Astrocyte (in vitro differentiated cells and primary cell): ENCODE results near the gene SLC16A3. TPM values are rescaled to one million over a fixed set of nuclear protein-coding genes. Genes with fewer than 3 reads are reported as not detected.

Experiments used
- DNase-seq: peaks from one replicate; pipeline ENCODE4 v3.0.0-alpha.2; 2010; ENCODE audit warnings: low read depth
- FAIRE-seq: peaks from 2 replicates; lab custom pipeline; 2011; peaks lifted over from hg19 to GRCh38; lab: Jason Lieb, UNC
- H2AFZ ChIP-seq: 2 replicates; pipeline ENCODE4 v1.6.0; 2012; ENCODE audit warnings: low read depth, low read length, inconsistent platforms
- H3K27ac ChIP-seq: 2 replicates; pipeline ENCODE4 v1.5.1; 2011; ENCODE audit warnings: low read depth, low read length, inconsistent platforms
- H3K27me3 ChIP-seq: 2 replicates; pipeline ENCODE4 v1.6.0; 2011; ENCODE audit warnings: low read length, inconsistent platforms; ENCODE audit not compliant: insufficient read depth
- H3K36me3 ChIP-seq: 2 replicates; pipeline ENCODE4 v1.5.1; 2011; ENCODE audit warnings: low read length, inconsistent platforms; ENCODE audit not compliant: insufficient read depth
- H3K4me1 ChIP-seq: 2 replicates; pipeline ENCODE4 v1.5.1; 2011; ENCODE audit warnings: low read length, inconsistent platforms; ENCODE audit not compliant: insufficient read depth
- H3K4me2 ChIP-seq: 2 replicates; pipeline ENCODE4 v1.6.0; 2012; ENCODE audit warnings: low read length, inconsistent platforms
- H3K4me3 ChIP-seq: 2 replicates; pipeline ENCODE4 v1.5.1; 2011; ENCODE audit warnings: low read depth, mild to moderate bottlenecking, low read length, inconsistent platforms; ENCODE audit not compliant: insufficient read depth
- H3K79me2 ChIP-seq: 2 replicates; pipeline ENCODE4 v1.6.0; 2012; ENCODE audit warnings: mild to moderate bottlenecking, low read length, inconsistent platforms; ENCODE audit not compliant: insufficient read depth
- H3K9ac ChIP-seq: 2 replicates; pipeline ENCODE4 v1.6.0; 2012; ENCODE audit warnings: mild to moderate bottlenecking, low read length, inconsistent platforms
- H3K9me3 ChIP-seq: 2 replicates; pipeline ENCODE4 v1.5.1; 2012; ENCODE audit warnings: low read depth, mild to moderate bottlenecking, low read length, inconsistent platforms; ENCODE audit not compliant: insufficient read depth
- H4K20me1 ChIP-seq: 2 replicates; pipeline ENCODE4 v1.6.0; 2012; ENCODE audit warnings: low read length, inconsistent platforms; ENCODE audit not compliant: insufficient read depth
- H3K27ac Mint-ChIP-seq: one replicate; pipeline ENCODE4 v1.8.0; 2021; ENCODE audit warnings: mild to moderate bottlenecking, mixed read lengths; ENCODE audit not compliant: unreplicated experiment
- H3K27me3 Mint-ChIP-seq: one replicate; pipeline ENCODE4 v1.8.0; 2021; ENCODE audit warnings: low read depth, mixed read lengths; ENCODE audit not compliant: unreplicated experiment
- H3K36me3 Mint-ChIP-seq: one replicate; pipeline ENCODE4 v1.8.0; 2021; ENCODE audit warnings: low read depth, mixed read lengths; ENCODE audit not compliant: unreplicated experiment
- H3K4me1 Mint-ChIP-seq: one replicate; pipeline ENCODE4 v1.8.0; 2021; ENCODE audit warnings: low read depth, mixed read lengths; ENCODE audit not compliant: unreplicated experiment
- H3K4me3 Mint-ChIP-seq: one replicate; pipeline ENCODE4 v1.8.0; 2021; ENCODE audit warnings: mild to moderate bottlenecking, moderate library complexity, mixed read lengths; ENCODE audit not compliant: unreplicated experiment
- H3K9me3 Mint-ChIP-seq: one replicate; pipeline ENCODE4 v1.8.0; 2021; ENCODE audit warnings: mild to moderate bottlenecking, mixed read lengths; ENCODE audit not compliant: unreplicated experiment
- EZH2 ChIP-seq: IDR thresholded peaks from 2 replicates; pipeline ENCODE4 v1.6.1; 2012; ENCODE audit warnings: mild to moderate bottlenecking, low read length, inconsistent platforms; ENCODE audit not compliant: insufficient read depth
- total RNA-seq: library from RNA; stranded (reverse); gene quantifications from 2 replicates; pipeline ENCODE4 v1.2.1, GENCODE V29; 2021
- TF ChIP-seq, protein P1 (sequence below): IDR thresholded peaks from 2 replicates; pipeline ENCODE4 v1.5.1; 2011; ENCODE audit warnings: low read depth, mild to moderate bottlenecking, inconsistent platforms, low read length, moderate library complexity; ENCODE audit not compliant: insufficient read depth

SLC16A3 gene
- total RNA-seq, 1 donor from 2014 or later, result 292 TPM

DNA sequence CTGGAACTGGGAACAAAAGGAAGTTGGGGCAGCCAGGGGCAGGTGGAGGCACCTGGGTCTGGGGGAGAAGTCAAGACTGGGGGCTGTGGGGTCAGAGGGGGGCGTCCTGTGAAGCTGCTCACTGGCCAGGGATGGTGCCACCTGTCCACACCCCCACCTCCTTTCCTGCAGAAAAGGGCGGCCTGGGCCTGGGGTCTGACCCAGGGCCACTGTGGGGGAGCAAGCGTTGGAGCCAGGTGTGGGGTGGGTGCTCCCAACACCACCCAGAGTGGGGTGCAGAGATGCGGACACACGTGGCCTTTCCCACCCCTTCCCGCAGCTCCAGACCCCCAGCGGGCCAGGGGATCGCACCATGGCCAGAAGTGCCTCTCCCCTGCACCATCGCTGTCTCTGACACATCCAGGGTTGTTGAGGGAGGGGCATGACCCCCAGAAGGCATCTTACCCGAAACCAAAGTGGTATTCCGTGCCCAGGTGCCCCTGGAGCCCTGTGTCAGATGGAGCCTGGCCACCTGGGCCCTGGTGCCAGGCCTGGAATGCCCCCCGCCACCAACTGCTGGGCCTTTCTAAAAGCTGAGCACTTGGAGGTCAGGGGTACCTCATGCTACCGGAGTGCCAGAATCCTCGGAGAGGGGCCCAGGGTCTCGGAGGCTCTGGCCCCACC, 2.6 kb upstream of the SLC16A3 start:
- TF ChIP-seq EZH2, result no peak
- Histone ChIP-seq H3K36me3 (no peaks in the 10 kb centered on the region), H3K9ac (no peak overlapping the region), H3K79me2 (peaks cover 23% of the 10 kb centered on the region), H3K4me1 (peaks cover 16% of the 10 kb centered on the region), H4K20me1 (peaks cover 13% of the 10 kb centered on the region), H3K4me3 (no peak overlapping the region), H3K4me2 (no peak overlapping the region), H3K27ac (no peak overlapping the region), H3K9me3 (no peaks in the 10 kb centered on the region), H2AFZ (no peak overlapping the region), H3K27me3 (no peaks in the 10 kb centered on the region)
- DNase-seq, result no peak
- FAIRE-seq, result no peak
- Mint-ChIP-seq H3K4me3 (no peak overlapping the region), H3K4me1 (no peaks in the 10 kb centered on the region), H3K27ac (no peak overlapping the region), H3K36me3 (no peaks in the 10 kb centered on the region), H3K9me3 (no peaks in the 10 kb centered on the region), H3K27me3 (no peaks in the 10 kb centered on the region)

DNA sequence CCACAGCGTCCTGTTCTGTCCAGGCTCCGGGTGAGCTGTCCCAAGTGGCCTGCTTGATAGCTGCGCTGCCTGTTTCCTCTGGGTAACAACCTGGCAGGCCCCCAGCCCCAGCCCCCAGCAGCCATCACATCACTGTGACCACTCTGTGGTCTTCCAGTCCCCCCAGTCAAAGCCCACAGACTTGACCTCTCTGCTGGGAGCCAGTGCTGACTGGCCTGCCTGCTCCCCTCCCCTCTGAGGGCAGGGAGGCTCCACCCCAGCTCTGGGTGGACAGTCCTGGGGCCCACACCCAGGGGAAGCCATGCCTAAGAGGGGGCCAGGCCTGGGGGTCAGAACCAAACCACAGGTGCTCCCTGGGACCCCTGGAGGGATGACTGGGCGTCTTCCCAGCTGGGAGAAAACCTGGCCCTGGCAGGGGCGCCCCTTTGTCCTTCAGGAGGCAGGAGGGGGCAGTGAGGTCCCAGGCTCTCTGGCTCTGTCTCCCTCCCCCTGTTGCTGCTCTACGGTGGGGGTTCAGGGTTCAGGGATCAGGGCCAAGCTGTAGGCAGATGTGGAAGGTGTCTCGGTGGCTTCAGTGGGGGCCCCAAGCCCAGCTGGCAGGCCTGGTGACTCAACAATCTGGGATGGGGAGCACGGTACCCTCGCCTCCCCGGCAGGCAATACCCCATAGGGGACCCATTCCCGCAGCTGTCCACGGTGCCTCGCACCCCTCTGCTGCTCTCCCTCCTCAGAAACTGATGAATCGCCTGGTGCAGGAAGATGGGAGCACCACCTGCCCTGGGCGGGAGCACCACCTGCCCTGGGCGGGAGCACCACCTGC, 1.8 kb upstream of the SLC16A3 start:
- no peaks in the 10 kb centered on the region for H3K27me3 Mint-ChIP-seq

DNA sequence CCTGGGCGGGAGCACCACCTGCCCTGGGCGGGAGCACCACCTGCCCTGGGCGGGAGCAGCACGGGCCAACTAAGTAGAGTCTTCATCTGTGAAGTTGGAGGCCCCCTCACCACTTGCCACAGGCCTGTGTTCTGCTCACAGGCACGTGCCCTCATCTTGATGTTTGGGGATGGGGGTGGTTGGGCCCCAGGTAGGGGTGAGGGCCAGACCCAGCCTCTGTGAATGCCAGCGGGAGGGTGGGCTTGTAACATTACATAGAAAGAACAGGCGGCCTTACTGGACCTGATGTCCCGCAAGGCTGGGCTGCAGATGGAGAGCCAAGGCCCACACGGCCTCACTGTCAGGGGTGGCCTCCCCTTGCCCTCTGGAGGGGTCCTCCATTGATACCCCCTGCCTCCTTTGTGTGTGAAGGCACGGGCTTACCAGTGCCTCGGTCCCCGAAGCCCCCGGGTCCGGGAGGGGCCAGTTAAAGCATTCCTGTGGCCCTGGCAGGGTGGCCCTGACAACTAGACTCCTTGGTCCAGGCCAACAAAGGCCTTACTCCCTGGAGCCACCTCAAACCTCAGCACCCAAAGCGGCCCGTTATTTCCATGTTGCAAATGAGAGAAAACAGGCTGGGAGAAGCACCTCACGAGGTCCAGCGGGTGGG, 1.1 kb upstream of the SLC16A3 start:
- H3K36me3 Mint-ChIP-seq, result no peaks in the 10 kb centered on the region
- DNase-seq (no peak), FAIRE-seq (no peak)
- H2AFZ ChIP-seq, result peak overlapping the region; percentile 60
- peak overlapping the region; percentile 64 for H3K4me3 Mint-ChIP-seq
- H3K27me3 Mint-ChIP-seq, result no peaks in the 10 kb centered on the region
- no peaks in the 10 kb centered on the region for H3K9me3 ChIP-seq
- H3K27ac ChIP-seq, result no peak overlapping the region
- peak overlapping the region; percentile 58 for H3K9ac ChIP-seq
- no peak overlapping the region for H3K27ac Mint-ChIP-seq
- TF ChIP-seq, protein P1, sequence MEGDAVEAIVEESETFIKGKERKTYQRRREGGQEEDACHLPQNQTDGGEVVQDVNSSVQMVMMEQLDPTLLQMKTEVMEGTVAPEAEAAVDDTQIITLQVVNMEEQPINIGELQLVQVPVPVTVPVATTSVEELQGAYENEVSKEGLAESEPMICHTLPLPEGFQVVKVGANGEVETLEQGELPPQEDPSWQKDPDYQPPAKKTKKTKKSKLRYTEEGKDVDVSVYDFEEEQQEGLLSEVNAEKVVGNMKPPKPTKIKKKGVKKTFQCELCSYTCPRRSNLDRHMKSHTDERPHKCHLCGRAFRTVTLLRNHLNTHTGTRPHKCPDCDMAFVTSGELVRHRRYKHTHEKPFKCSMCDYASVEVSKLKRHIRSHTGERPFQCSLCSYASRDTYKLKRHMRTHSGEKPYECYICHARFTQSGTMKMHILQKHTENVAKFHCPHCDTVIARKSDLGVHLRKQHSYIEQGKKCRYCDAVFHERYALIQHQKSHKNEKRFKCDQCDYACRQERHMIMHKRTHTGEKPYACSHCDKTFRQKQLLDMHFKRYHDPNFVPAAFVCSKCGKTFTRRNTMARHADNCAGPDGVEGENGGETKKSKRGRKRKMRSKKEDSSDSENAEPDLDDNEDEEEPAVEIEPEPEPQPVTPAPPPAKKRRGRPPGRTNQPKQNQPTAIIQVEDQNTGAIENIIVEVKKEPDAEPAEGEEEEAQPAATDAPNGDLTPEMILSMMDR, result no peak
- no peak for TF ChIP-seq EZH2
- no peaks in the 10 kb centered on the region for H3K27me3 ChIP-seq
- H3K4me2 ChIP-seq, result peak overlapping the region; percentile 88
- H3K4me1 Mint-ChIP-seq, result no peaks in the 10 kb centered on the region
- H3K4me1 ChIP-seq, result peaks cover 22% of the 10 kb centered on the region
- no peaks in the 10 kb centered on the region for H3K36me3 ChIP-seq
- H3K4me3 ChIP-seq, result peak overlapping the region; percentile 50
- H3K79me2 ChIP-seq, result peaks cover 36% of the 10 kb centered on the region
- H3K9me3 Mint-ChIP-seq, result no peaks in the 10 kb centered on the region
- H4K20me1 ChIP-seq, result peaks cover 20% of the 10 kb centered on the region

More for the DNA sequence above, 1.8 kb upstream of the SLC16A3 start:
- FAIRE-seq, result no peak
- Histone ChIP-seq H3K4me3 (no peak overlapping the region), H3K27ac (no peak overlapping the region), H4K20me1 (peaks cover 14% of the 10 kb centered on the region), H3K9me3 (no peaks in the 10 kb centered on the region), H3K4me1 (peaks cover 22% of the 10 kb centered on the region), H3K4me2 (no peak overlapping the region), H3K79me2 (peaks cover 31% of the 10 kb centered on the region), H3K9ac (no peak overlapping the region), H3K27me3 (no peaks in the 10 kb centered on the region), H3K36me3 (no peaks in the 10 kb centered on the region), H2AFZ (no peak overlapping the region)
- no peaks in the 10 kb centered on the region for H3K36me3 Mint-ChIP-seq
- no peak overlapping the region for H3K4me3 Mint-ChIP-seq
- no peak for TF ChIP-seq EZH2
- TF ChIP-seq, protein P1, result no peak
- H3K27ac Mint-ChIP-seq, result no peak overlapping the region
- no peaks in the 10 kb centered on the region for H3K9me3 Mint-ChIP-seq
- no peak for DNase-seq
- no peaks in the 10 kb centered on the region for H3K4me1 Mint-ChIP-seq
